GM12878 (cell line): ENCODE measurements around the gene MFSD6. TPM values are rescaled to one million over a fixed set of nuclear protein-coding genes. Genes with fewer than 3 reads are reported as not detected.
A peak's percentile ranks its signal among the peaks of the same experiment; 100 is the strongest.

ENCODE experiments used
- ATAC-seq: fragments of 200-7000 bp; cut with Tn5 transposase; 3 replicates; pipeline ENCODE4 v1.9.1; 2020; ENCODE audit warnings: mild to moderate bottlenecking, moderate library complexity
- BruUV-seq: library from RNA; stranded (reverse); fragments of 400-500 nt; replicated peaks from 2 replicates; lab custom pipeline; 2021; lab: Mats Ljungman, UMichigan
- CTCF ChIA-PET: fragments of 300-600 bp; sonication (Branson Sonifier 250); formaldehyde crosslinking; extraction: SDS; loops from one replicate; lab custom pipeline; 2021; ENCODE audit warnings: inconsistent platforms; lab: Yijun Ruan, JAX
- POLR2A ChIA-PET: fragments of 350-600 bp; formaldehyde crosslinking; extraction: SDS; loops from one replicate; lab custom pipeline; 2021; ENCODE audit warnings: inconsistent platforms; lab: Charles Lee
- RAD21 ChIA-PET: fragments of 300-600 bp; sonication (Branson Sonifier 250); formaldehyde crosslinking; loops from one replicate; lab custom pipeline; 2023; ENCODE audit warnings: antibody characterized with exemption; ENCODE audit not compliant: unreplicated experiment; lab: Charles Lee
- SMC1A ChIA-PET: fragments of 300-600 bp; sonication (Branson Sonifier 250); formaldehyde crosslinking; loops from one replicate; lab custom pipeline; 2023; ENCODE audit not compliant: unreplicated experiment, uncharacterized antibody; lab: Charles Lee
- DNase-seq: peaks from one replicate; pipeline ENCODE4 v3.0.0-alpha.2; 2011; ENCODE audit warnings: low read depth, low spot score
- FAIRE-seq: peaks from 3 replicates; lab custom pipeline; 2011; peaks lifted over from hg19 to GRCh38; lab: Jason Lieb, UNC
- H2AFZ ChIP-seq: 2 replicates; pipeline ENCODE4 v1.6.0; 2011; ENCODE audit warnings: low read depth, low read length, control low read depth; ENCODE audit not compliant: control insufficient read depth
- H3K27ac ChIP-seq: 2 replicates; pipeline ENCODE4 v1.5.1; 2011; ENCODE audit warnings: control low read depth; ENCODE audit not compliant: control insufficient read depth, insufficient read depth
- H3K27me3 ChIP-seq, 2 experiments: replicated peaks in 1 of 2; 2 replicates each; pipeline versions ENCODE4 v1.6.0 to v1.6.1; 2011; ENCODE audit warnings: low read length in 1 of 2; ENCODE audit not compliant: control insufficient read depth in 2 of 2, insufficient read depth in 2 of 2
- H3K36me3 ChIP-seq, 2 experiments: 2 replicates each; pipeline ENCODE4 v1.5.1; 2011; ENCODE audit warnings: low read length in 1 of 2; ENCODE audit not compliant: control insufficient read depth in 2 of 2, insufficient read depth in 2 of 2
- H3K4me1 ChIP-seq: 2 replicates; pipeline ENCODE4 v1.6.1; 2011; ENCODE audit warnings: mild to moderate bottlenecking, low read length, moderate library complexity, mixed read lengths; ENCODE audit not compliant: control insufficient read depth, insufficient read depth
- H3K4me2 ChIP-seq: 2 replicates; pipeline ENCODE4 v1.6.0; 2011; ENCODE audit warnings: control low read depth; ENCODE audit not compliant: control insufficient read depth, insufficient read depth
- H3K4me3 ChIP-seq: fragments of 200-600 bp; sonication (generic); 2 replicates; pipeline ENCODE4 v1.5.1; 2016
- H3K79me2 ChIP-seq: 2 replicates; pipeline ENCODE4 v1.6.0; 2011; ENCODE audit warnings: low read length; ENCODE audit not compliant: control insufficient read depth, insufficient read depth
- H3K9ac ChIP-seq: 2 replicates; pipeline ENCODE4 v1.8.0; 2011; ENCODE audit warnings: low read length, control low read depth, mixed read lengths; ENCODE audit not compliant: control insufficient read depth, insufficient read depth
- H3K9me3 ChIP-seq: replicated peaks from 3 replicates; pipeline ENCODE4 v1.5.1; 2011; ENCODE audit warnings: mild to moderate bottlenecking, low read length; ENCODE audit not compliant: control insufficient read depth, insufficient read depth
- H4K20me1 ChIP-seq: 2 replicates; pipeline ENCODE4 v1.6.0; 2011; ENCODE audit not compliant: control insufficient read depth, insufficient read depth
- BHLHE40 ChIP-seq, 2 experiments: fragments of 450-650 bp in 1 of 2; IDR thresholded peaks; 2 replicates each; pipeline ENCODE4 v1.6.1; 2011 to 2017; ENCODE audit warnings: low read depth in 2 of 2, borderline replicate concordance in 1 of 2, improper control_type of control experiment in 1 of 2, low read length in 1 of 2, mild to moderate bottlenecking in 1 of 2
- BRCA1 ChIP-seq: IDR thresholded peaks from 2 replicates; pipeline ENCODE4 v1.6.1; 2011; ENCODE audit warnings: low read depth, low read length, improper control_type of control experiment
- HDAC6 ChIP-seq: fragments of 200-600 bp; sonication (generic); IDR thresholded peaks from one replicate; pipeline ENCODE4 v1.8.0; 2017; ENCODE audit warnings: antibody characterized with exemption; ENCODE audit not compliant: unreplicated experiment
- IRF3 ChIP-seq: fragments of 450-650 bp; IDR thresholded peaks from 2 replicates; pipeline ENCODE4 v1.6.1; 2014; ENCODE audit warnings: mild to moderate bottlenecking
- IRF4 ChIP-seq: IDR thresholded peaks from 2 replicates; pipeline ENCODE4 v1.6.1; 2011; ENCODE audit warnings: low read depth, low read length
- MAX ChIP-seq: IDR thresholded peaks from 2 replicates; pipeline ENCODE4 v1.6.1; 2012; ENCODE audit warnings: low read depth, low read length, improper control_type of control experiment
- MTA2 ChIP-seq: fragments of 450-650 bp; IDR thresholded peaks from 2 replicates; pipeline ENCODE4 v1.6.1; 2016; ENCODE audit warnings: low read depth, mild to moderate bottlenecking, moderate library complexity
- SKIL ChIP-seq: fragments of 450-650 bp; IDR thresholded peaks from 2 replicates; pipeline ENCODE4 v1.6.1; 2017; ENCODE audit warnings: mild to moderate bottlenecking, low read depth, inconsistent platforms; ENCODE audit not compliant: poor library complexity, severe bottlenecking
- SPI1 ChIP-seq: IDR thresholded peaks from 2 replicates; pipeline ENCODE4 v1.6.1; 2011; ENCODE audit warnings: low read depth, mild to moderate bottlenecking, low read length, moderate library complexity, borderline replicate concordance; ENCODE audit not compliant: insufficient read depth
- ZSCAN29 ChIP-seq: fragments of 450-650 bp; IDR thresholded peaks from 2 replicates; pipeline ENCODE4 v1.6.1; 2017; ENCODE audit warnings: mild to moderate bottlenecking, moderate library complexity
- in situ Hi-C: fragments of 300-500 bp; cut with MboI; formaldehyde crosslinking; loops from 9 replicates; pipeline ENCODE4 v1.14.3; 2018; ENCODE audit warnings: mixed read lengths
- intact Hi-C: fragments of 100-400 bp; cut with micrococcal nuclease; formaldehyde crosslinking; loops from one replicate; pipeline ENCODE4 v1.14.2; 2022; ENCODE audit not compliant: unreplicated experiment
- polyA plus RNA-seq, 11 experiments: library from polyadenylated mRNA; depleted of rRNA in 4 of 11; unstranded in 6 of 11; stranded (reverse) in 5 of 11; fragments of >200 nt; fragmentation: Nextera tagmentation in 4 of 11; fragmentation: Illumina TruSeq in 1 of 11; extraction: Ambion mirVana in 4 of 11; extraction: Trizol in 1 of 11; gene quantifications; 1 replicate in 1 of 11; 2 replicates in 10 of 11; pipeline versions ENCODE4 v1.2.1 to v1.2.3, GENCODE V29; 2011 to 2016; ENCODE audit warnings: inconsistent platforms in 2 of 11, missing spikeins in 2 of 11, low read depth in 1 of 11
- total RNA-seq, 4 experiments: library from RNA; depleted of rRNA in 3 of 4; stranded (reverse); fragments of >200 nt in 3 of 4; fragmentation: Illumina TruSeq in 1 of 4; extraction: Trizol in 1 of 4; gene quantifications; 2 replicates each; pipeline versions ENCODE4 v1.2.1 to v1.2.3, GENCODE V29; 2013 to 2021

Gene MFSD6
- total and polyA plus RNA-seq, 10 of the 15 experiments (the other 5 are each of a cell fraction or from before 2014, with no cell fraction given) = 6.7 to 42.6 (median 24.2) TPM

GRCh38 chr2:190358655-190359448 lies 49.3 kb upstream of the MFSD6 start (continued):
- TF ChIP-seq SKIL (peak; percentile 43), SPI1 (peak; percentile 36; the same call in 1 of the 2 replicates), MTA2 (peak; percentile 90)

GRCh38 chr2:190360561-190360960 lies 47.6 kb upstream of the MFSD6 start:
- H3K4me3 ChIP-seq = no peak overlapping the region
- no peak for DNase-seq
- RAD21 ChIA-PET = interaction anchor here (0.7 to 4.0 kb wide), 8 partner anchors 10 to 316 kb away, joined by 3 to 36 read pairs (median 4); partner anchors contain the start of gene INPP1
- no peak for TF ChIP-seq ZSCAN29
- TF ChIP-seq MAX = no peak
- no peak for TF ChIP-seq HDAC6
- no peak for TF ChIP-seq IRF4
- no peak for TF ChIP-seq BHLHE40 (IDR thresholded peaks at IDR 0.05; ENCODE audit: borderline replicate concordance in 1 of 2, low read depth in 2 of 2, low read length in 1 of 2)
- TF ChIP-seq BRCA1 = no peak
- TF ChIP-seq IRF3 = no peak
- TF ChIP-seq, all 136 proteins: peak for 0
- Histone ChIP-seq H3K27me3 (no peaks in the 10 kb centered on the region), H3K36me3 (no peaks in the 10 kb centered on the region), H3K9ac (peak overlapping the region; percentile 69; the same call in 1 of the 2 replicates), H3K4me2 (peak overlapping the region; percentile 95), H3K27ac (no peak overlapping the region), H3K79me2 (peaks cover 5% of the 10 kb centered on the region), H3K4me1 (peaks cover 8% of the 10 kb centered on the region), H2AFZ (peak overlapping the region; percentile 85), H3K9me3 (no peaks in the 10 kb centered on the region), H4K20me1 (no peaks in the 10 kb centered on the region)
- no TSS peak for BruUV-seq
- intact Hi-C loops (no loop called here), in situ Hi-C loops (no loop called here)
- FAIRE-seq (no peak), ATAC-seq (no peak)
- ChIA-PET SMC1A (interaction anchor here (0.9 to 4.3 kb wide), 12 partner anchors 8 to 329 kb away, joined by 3 to 44 read pairs (median 3); partner anchors contain the start of gene INPP1), CTCF (interaction anchor here (0.7 to 4.8 kb wide), 10 partner anchors 10 to 420 kb away, joined by 3 to 48 read pairs (median 4); partner anchors contain the start of gene INPP1), POLR2A (interaction anchor here (0.8 to 4.0 kb wide), 6 partner anchors 17 to 200 kb away, joined by 3 to 19 read pairs (median 4); partner anchors contain the start of genes HIBCH and INPP1)
